Mammary epithelial cell (primary cell): Measurements from ENCODE around the gene RPTOR.

Experiments used
- CTCF ChIP-seq, 2 donors: IDR thresholded peaks in 1 of 2; conservative IDR thresholded peaks in 1 of 2; 2 replicates each; pipeline ENCODE4 v1.5.1; 2011 to 2012; ENCODE audit warnings: inconsistent platforms in 2 of 2, low read length in 2 of 2, mild to moderate bottlenecking in 2 of 2, control low read depth in 1 of 2, low read depth in 1 of 2; ENCODE audit not compliant: insufficient read depth in 1 of 2; ENCODE audit errors: extremely low read depth in 1 of 2
- EZH2 ChIP-seq: IDR thresholded peaks from 2 replicates; pipeline ENCODE4 v1.6.1; 2012; ENCODE audit warnings: low read length, inconsistent platforms, borderline replicate concordance

GRCh38 chr17:80759377-80759673 lies 214.7 kb downstream of the RPTOR start:
- TF ChIP-seq EZH2 (no peak), CTCF (conservative IDR thresholded peaks at IDR 0.05 in 1 of 2, IDR thresholded peaks at IDR 0.05 in 1 of 2; ENCODE audit: extremely low read depth in 1 of 2, insufficient read depth in 1 of 2, low read depth in 1 of 2, low read length in 2 of 2) (no peak)
